Fibroblast of the aortic adventitia (primary cell): ENCODE results near the gene TBXAS1. TPM values are rescaled to one million over a fixed set of nuclear protein-coding genes. Genes with fewer than 3 reads are reported as not detected.
A peak's percentile ranks its signal among the peaks of the same experiment; 100 is the strongest.

ENCODE experiments used
- DNase-seq: peaks from one replicate; pipeline ENCODE4 v3.0.0-alpha.2; 2010; ENCODE audit warnings: low read depth
- H3K4me3 ChIP-seq: 2 replicates; pipeline ENCODE4 v1.5.1; 2011; ENCODE audit warnings: low read depth, mild to moderate bottlenecking, control low read depth, low read length, moderate library complexity
- total RNA-seq: library from RNA; depleted of rRNA; stranded (reverse); fragments of >200 nt; gene quantifications from 2 replicates; pipeline ENCODE4 v1.2.3, GENCODE V29; 2012; ENCODE audit warnings: low replicate concordance
- TF ChIP-seq, protein P1 (sequence below): IDR thresholded peaks from 2 replicates; pipeline ENCODE4 v1.5.1; 2011; ENCODE audit warnings: mild to moderate bottlenecking, low read length, control low read depth, inconsistent platforms; ENCODE audit not compliant: insufficient read depth

TBXAS1 gene
- total RNA-seq, 1 donor: 2.4 TPM

DNA sequence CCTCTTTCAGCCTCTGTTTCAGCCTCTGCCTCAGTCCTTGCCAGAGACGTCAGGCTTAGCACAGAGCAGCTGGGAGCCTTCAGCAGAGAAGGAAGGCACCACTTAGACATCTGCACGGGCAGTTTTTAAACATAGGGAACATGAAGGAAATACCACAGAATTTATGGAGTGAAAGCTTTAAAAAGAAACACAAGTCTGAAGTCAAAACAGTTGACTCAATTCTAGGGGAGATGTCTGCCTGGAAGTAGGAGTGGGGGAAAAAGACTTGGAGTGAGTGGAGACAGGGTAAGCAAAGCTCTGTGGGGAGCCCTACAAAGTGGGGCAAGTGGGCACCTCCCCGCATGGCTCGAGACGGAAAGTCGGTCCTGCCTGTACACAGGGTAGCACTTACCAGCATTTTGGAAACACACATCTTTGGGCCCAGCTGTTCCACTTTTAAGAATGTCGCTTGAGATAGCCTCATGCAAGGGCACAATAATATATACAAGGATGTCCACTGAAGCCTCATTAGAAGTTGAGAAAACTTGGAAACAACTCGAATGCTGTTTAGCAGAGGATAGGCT lies 5.0 kb upstream of the TBXAS1 start:
- TF ChIP-seq, protein P1, sequence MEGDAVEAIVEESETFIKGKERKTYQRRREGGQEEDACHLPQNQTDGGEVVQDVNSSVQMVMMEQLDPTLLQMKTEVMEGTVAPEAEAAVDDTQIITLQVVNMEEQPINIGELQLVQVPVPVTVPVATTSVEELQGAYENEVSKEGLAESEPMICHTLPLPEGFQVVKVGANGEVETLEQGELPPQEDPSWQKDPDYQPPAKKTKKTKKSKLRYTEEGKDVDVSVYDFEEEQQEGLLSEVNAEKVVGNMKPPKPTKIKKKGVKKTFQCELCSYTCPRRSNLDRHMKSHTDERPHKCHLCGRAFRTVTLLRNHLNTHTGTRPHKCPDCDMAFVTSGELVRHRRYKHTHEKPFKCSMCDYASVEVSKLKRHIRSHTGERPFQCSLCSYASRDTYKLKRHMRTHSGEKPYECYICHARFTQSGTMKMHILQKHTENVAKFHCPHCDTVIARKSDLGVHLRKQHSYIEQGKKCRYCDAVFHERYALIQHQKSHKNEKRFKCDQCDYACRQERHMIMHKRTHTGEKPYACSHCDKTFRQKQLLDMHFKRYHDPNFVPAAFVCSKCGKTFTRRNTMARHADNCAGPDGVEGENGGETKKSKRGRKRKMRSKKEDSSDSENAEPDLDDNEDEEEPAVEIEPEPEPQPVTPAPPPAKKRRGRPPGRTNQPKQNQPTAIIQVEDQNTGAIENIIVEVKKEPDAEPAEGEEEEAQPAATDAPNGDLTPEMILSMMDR: no peak
- no peak overlapping the region for H3K4me3 ChIP-seq
- peak; percentile 56 for DNase-seq

DNA sequence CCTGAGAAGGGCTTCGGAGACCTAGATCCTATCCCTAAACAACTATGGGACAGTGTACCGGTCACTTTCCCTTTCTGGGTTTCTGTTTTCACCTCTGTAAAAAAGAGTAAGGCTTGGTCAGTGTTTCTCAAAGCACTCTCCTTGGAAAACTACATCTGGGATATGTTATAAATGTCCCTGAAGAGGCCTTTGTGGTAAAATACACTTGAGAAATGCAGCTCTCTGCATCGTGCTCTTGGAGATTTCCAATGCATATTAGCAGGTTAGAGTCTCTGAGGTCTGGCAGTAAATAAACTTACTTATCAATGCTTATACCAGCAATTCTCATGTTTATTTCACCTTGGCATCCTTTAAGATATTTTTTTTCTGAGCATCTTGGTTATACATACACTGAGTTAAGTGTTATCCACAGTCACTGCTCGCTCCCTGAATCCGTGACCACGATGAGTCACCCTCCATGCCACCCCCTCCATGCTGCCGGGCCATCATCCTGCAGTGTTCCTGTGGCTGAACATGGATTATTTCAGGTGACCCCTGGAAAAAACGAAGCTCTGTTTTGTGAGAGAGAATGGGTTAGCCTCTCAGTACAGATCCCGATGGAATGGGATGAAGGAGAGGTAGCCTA lies 3.3 kb upstream of the TBXAS1 start:
- DNase-seq: peak; percentile 48
- TF ChIP-seq, protein P1: no peak
- no peak overlapping the region for H3K4me3 ChIP-seq

DNA sequence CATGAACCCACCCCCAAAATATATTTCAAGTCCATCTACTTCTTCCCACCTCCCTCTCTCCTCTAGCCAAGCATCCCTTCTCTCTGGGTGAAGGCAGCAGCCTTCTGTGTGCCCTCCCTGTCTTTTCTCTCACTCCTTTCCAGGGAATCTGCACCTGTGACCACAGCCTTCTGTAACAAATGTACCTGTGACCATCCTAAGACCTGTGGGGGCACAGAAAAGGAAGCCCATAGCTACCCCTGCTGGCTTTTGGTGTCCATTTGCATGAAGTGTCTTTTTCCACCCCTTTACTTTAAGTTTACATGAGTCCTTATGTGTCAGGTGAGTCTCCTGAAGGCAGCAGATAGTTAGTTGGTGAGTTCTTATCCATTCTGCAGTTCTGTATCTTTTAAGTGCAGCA lies 2.0 kb upstream of the TBXAS1 start:
- TF ChIP-seq, protein P1: no peak
- H3K4me3 ChIP-seq: no peak overlapping the region
- DNase-seq: no peak

DNA sequence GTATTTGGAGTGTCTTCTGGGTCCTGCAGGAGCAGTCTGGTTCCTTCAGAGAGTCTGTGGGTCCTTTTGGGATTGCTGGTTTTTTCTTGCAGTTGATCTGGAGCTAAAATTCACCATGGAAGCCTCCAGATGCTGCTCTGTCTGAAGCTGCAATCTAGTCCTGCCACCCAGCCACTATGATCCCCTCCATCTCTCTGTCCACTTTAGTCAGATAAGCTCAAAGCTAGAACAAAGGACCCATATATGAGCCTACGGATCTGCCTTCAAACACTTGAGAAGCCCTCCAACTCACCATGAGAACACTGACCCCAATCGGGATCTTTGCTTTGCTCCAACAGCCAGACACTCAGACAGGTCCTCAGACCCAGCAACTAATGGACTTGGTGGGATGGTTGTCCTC lies 618 bp upstream of the TBXAS1 start:
- DNase-seq: no peak
- H3K4me3 ChIP-seq: no peak overlapping the region
- TF ChIP-seq, protein P1: no peak

DNA sequence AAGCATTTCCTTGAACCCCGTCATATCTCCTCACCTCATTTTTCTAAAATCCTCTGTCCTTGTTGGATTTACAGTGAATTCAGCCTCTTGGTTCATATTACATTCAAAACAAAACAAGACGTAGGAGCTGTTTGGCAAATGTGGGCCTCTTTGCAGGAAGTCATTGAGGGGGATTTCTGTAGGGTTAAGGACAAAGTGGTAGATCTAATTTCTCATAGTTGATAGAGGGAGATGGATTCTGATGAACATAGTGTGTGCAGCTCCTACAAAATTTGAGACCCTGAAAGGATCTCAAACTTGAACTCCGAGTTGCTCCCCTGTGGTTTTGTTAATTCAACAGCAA lies 682 bp downstream of the TBXAS1 start:
- DNase-seq: no peak
- TF ChIP-seq, protein P1: no peak
- no peak overlapping the region for H3K4me3 ChIP-seq

DNA sequence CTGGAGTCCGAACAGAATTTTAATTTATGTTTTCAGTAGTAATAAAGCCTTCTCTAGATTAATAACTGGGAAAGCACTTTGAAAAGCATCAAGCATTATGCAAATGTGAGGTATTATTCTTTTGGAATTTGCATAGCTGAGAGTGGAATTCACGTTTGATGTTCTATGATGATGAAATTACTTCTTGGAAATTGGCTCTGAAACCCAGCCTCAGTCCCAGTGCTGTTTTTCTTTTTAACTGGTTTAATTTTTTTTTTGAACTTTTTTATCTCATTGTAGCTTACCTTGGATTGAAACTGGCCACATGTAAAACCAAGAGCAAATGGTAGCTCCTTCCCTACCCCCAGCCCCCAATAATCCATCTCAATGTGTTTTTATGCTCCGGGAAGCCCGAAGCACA lies 1.2 kb downstream of the TBXAS1 start:
- H3K4me3 ChIP-seq: no peak overlapping the region
- DNase-seq: no peak
- TF ChIP-seq, protein P1: no peak
